ENCODE results near the gene MAPK7. TPM values are rescaled to one million over a fixed set of nuclear protein-coding genes. Genes with fewer than 3 reads are reported as not detected.

MAPK7 gene
- total and polyA plus RNA-seq, 2 of the 8 experiments (the other 6 are each of a cell fraction or from before 2014, with no cell fraction given) = 15.2 to 28.1 TPM

DNA sequence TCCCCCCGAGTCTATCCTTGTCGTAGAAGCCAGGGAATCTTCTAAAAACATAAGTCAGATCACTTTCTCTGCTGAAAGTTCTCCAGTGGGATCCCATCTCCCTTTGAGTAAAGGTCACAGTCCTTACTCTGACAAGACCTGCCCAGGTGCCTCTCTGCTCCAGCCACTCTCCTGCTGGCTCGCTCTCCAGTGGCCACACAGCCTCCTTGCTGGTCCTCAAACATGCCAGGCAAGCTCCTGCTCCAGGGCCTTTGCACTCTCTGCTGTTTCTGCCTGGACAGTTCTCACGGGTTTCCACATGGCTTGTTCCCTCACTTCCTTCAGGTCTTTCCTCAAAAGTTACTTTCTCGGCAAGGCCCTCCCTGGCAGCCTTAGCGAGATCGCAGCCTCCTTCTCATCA lies 19.1 kb upstream of the MAPK7 start (continued):
- TF ChIP-seq, protein P1, sequence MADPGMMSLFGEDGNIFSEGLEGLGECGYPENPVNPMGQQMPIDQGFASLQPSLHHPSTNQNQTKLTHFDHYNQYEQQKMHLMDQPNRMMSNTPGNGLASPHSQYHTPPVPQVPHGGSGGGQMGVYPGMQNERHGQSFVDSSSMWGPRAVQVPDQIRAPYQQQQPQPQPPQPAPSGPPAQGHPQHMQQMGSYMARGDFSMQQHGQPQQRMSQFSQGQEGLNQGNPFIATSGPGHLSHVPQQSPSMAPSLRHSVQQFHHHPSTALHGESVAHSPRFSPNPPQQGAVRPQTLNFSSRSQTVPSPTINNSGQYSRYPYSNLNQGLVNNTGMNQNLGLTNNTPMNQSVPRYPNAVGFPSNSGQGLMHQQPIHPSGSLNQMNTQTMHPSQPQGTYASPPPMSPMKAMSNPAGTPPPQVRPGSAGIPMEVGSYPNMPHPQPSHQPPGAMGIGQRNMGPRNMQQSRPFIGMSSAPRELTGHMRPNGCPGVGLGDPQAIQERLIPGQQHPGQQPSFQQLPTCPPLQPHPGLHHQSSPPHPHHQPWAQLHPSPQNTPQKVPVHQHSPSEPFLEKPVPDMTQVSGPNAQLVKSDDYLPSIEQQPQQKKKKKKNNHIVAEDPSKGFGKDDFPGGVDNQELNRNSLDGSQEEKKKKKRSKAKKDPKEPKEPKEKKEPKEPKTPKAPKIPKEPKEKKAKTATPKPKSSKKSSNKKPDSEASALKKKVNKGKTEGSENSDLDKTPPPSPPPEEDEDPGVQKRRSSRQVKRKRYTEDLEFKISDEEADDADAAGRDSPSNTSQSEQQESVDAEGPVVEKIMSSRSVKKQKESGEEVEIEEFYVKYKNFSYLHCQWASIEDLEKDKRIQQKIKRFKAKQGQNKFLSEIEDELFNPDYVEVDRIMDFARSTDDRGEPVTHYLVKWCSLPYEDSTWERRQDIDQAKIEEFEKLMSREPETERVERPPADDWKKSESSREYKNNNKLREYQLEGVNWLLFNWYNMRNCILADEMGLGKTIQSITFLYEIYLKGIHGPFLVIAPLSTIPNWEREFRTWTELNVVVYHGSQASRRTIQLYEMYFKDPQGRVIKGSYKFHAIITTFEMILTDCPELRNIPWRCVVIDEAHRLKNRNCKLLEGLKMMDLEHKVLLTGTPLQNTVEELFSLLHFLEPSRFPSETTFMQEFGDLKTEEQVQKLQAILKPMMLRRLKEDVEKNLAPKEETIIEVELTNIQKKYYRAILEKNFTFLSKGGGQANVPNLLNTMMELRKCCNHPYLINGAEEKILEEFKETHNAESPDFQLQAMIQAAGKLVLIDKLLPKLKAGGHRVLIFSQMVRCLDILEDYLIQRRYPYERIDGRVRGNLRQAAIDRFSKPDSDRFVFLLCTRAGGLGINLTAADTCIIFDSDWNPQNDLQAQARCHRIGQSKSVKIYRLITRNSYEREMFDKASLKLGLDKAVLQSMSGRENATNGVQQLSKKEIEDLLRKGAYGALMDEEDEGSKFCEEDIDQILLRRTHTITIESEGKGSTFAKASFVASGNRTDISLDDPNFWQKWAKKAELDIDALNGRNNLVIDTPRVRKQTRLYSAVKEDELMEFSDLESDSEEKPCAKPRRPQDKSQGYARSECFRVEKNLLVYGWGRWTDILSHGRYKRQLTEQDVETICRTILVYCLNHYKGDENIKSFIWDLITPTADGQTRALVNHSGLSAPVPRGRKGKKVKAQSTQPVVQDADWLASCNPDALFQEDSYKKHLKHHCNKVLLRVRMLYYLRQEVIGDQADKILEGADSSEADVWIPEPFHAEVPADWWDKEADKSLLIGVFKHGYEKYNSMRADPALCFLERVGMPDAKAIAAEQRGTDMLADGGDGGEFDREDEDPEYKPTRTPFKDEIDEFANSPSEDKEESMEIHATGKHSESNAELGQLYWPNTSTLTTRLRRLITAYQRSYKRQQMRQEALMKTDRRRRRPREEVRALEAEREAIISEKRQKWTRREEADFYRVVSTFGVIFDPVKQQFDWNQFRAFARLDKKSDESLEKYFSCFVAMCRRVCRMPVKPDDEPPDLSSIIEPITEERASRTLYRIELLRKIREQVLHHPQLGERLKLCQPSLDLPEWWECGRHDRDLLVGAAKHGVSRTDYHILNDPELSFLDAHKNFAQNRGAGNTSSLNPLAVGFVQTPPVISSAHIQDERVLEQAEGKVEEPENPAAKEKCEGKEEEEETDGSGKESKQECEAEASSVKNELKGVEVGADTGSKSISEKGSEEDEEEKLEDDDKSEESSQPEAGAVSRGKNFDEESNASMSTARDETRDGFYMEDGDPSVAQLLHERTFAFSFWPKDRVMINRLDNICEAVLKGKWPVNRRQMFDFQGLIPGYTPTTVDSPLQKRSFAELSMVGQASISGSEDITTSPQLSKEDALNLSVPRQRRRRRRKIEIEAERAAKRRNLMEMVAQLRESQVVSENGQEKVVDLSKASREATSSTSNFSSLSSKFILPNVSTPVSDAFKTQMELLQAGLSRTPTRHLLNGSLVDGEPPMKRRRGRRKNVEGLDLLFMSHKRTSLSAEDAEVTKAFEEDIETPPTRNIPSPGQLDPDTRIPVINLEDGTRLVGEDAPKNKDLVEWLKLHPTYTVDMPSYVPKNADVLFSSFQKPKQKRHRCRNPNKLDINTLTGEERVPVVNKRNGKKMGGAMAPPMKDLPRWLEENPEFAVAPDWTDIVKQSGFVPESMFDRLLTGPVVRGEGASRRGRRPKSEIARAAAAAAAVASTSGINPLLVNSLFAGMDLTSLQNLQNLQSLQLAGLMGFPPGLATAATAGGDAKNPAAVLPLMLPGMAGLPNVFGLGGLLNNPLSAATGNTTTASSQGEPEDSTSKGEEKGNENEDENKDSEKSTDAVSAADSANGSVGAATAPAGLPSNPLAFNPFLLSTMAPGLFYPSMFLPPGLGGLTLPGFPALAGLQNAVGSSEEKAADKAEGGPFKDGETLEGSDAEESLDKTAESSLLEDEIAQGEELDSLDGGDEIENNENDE (IDR thresholded peaks at IDR 0.05; ENCODE audit: insufficient replicate concordance, low read length) = no peak
- no peak for TF ChIP-seq SP1 (IDR thresholded peaks at IDR 0.05; ENCODE audit: low read depth, low read length)
- no peak for TF ChIP-seq HDAC2 (IDR thresholded peaks at IDR 0.05; ENCODE audit: borderline replicate concordance in 1 of 2, low read depth in 2 of 2, low read length in 2 of 2)
- TF ChIP-seq JUND (IDR thresholded peaks at IDR 0.05; ENCODE audit: low read length) = no peak
- no peak for TF ChIP-seq KDM4A (IDR thresholded peaks at IDR 0.05; ENCODE audit: low read depth, low read length, severe bottlenecking)
- no peak for TF ChIP-seq FOSL1 (IDR thresholded peaks at IDR 0.05; ENCODE audit: insufficient read depth, low read depth, low read length)
- TF ChIP-seq, protein P2, sequence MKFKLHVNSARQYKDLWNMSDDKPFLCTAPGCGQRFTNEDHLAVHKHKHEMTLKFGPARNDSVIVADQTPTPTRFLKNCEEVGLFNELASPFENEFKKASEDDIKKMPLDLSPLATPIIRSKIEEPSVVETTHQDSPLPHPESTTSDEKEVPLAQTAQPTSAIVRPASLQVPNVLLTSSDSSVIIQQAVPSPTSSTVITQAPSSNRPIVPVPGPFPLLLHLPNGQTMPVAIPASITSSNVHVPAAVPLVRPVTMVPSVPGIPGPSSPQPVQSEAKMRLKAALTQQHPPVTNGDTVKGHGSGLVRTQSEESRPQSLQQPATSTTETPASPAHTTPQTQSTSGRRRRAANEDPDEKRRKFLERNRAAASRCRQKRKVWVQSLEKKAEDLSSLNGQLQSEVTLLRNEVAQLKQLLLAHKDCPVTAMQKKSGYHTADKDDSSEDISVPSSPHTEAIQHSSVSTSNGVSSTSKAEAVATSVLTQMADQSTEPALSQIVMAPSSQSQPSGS (IDR thresholded peaks at IDR 0.05; ENCODE audit: low read length) = no peak
- no peak for TF ChIP-seq SRF (IDR thresholded peaks at IDR 0.05; ENCODE audit: low read depth, low read length)
- TF ChIP-seq ZNF274 (IDR thresholded peaks at IDR 0.05; ENCODE audit: borderline replicate concordance, extremely low read depth, low read length) = no peak
- no peak for TF ChIP-seq BRCA1 (IDR thresholded peaks at IDR 0.05; ENCODE audit: low read depth, low read length)

All from H1 (cell line).